ENCODE results near the gene GPR31.

GPR31 gene

GRCh38 chr6:167165858-167166471 lies 8.2 kb upstream of the GPR31 start:
- no peak for DNase-seq

- no peak for DNase-seq
These were observed 6.5 kb upstream of the GPR31 start for GRCh38 chr6:167164261-167164660.

GRCh38 chr6:167163476-167164011 lies 5.8 kb upstream of the GPR31 start:
- no peak for DNase-seq

GRCh38 chr6:167162591-167162990 lies 4.8 kb upstream of the GPR31 start:
- DNase-seq, result no peak

GRCh38 chr6:167161851-167162467 lies 4.2 kb upstream of the GPR31 start:
- DNase-seq, result no peak

GRCh38 chr6:167157414-167157813 lies 366 bp downstream of the GPR31 start:
- no peak for DNase-seq

- no peak for DNase-seq
These were observed 2.9 kb downstream of the GPR31 start for GRCh38 chr6:167154895-167155294.

- DNase-seq, result no peak
These were observed 3.5 kb downstream of the GPR31 start for GRCh38 chr6:167154291-167154690.

GRCh38 chr6:167153521-167153959 lies 4.2 kb downstream of the GPR31 start:
- DNase-seq, result no peak

GRCh38 chr6:167152862-167153261 lies 4.9 kb downstream of the GPR31 start:
- DNase-seq, result no peak

GRCh38 chr6:167151648-167152047 lies 6.1 kb downstream of the GPR31 start:
- no peak for DNase-seq

- DNase-seq, result no peak
These were observed 6.7 kb downstream of the GPR31 start for GRCh38 chr6:167150941-167151549.

GRCh38 chr6:167148997-167149396 lies 8.8 kb downstream of the GPR31 start:
- no peak for DNase-seq

- no peak for DNase-seq
These were observed 9.8 kb downstream of the GPR31 start for GRCh38 chr6:167148021-167148420.

- no peak for DNase-seq
These were observed 10.8 kb downstream of the GPR31 start for GRCh38 chr6:167146977-167147376.

- no peak for DNase-seq
These were observed 11.6 kb downstream of the GPR31 start for GRCh38 chr6:167146135-167146534.

- no peak for DNase-seq
These were observed 12.3 kb downstream of the GPR31 start for GRCh38 chr6:167145461-167145860.

- DNase-seq, result no peak
These were observed 14.7 kb downstream of the GPR31 start for GRCh38 chr6:167143041-167143440.

GRCh38 chr6:167142433-167142761 lies 15.4 kb downstream of the GPR31 start:
- DNase-seq, result no peak

GRCh38 chr6:167141667-167142432 lies 15.9 kb downstream of the GPR31 start:
- DNase-seq, result no peak

GRCh38 chr6:167140589-167141474 lies 16.9 kb downstream of the GPR31 start:
- no peak for DNase-seq

GRCh38 chr6:167139761-167140160 lies 18.0 kb downstream of the GPR31 start:
- no peak for DNase-seq

- DNase-seq, result no peak
These were observed 19.9 kb downstream of the GPR31 start for GRCh38 chr6:167137881-167138280.
